ENCODE measurements around the gene PPFIBP2.

GRCh38 chr11:7563281-7563680 lies 49.5 kb downstream of the PPFIBP2 start:
- TF ChIP-seq CTCF (IDR thresholded peaks at IDR 0.05; ENCODE audit: low read length) (no peak), EZH2 (optimal IDR thresholded peaks at IDR 0.05; ENCODE audit: low read depth, low read length) (no peak), EZH2phosphoT487 (IDR thresholded peaks at IDR 0.05; ENCODE audit: low read length) (no peak)
